Tibial nerve (tissue), 3 donors: ENCODE data around the gene THOC5.

ENCODE experiments used
- POLR2A ChIP-seq, 2 donors: fragments of 450-650 bp; IDR thresholded peaks; one replicate each; pipeline ENCODE4 v1.6.1; 2017; ENCODE audit warnings: antibody characterized with exemption in 2 of 2, mild to moderate bottlenecking in 2 of 2, moderate library complexity in 2 of 2
- TF ChIP-seq, protein P1 (sequence below), 5 experiments: fragments of 200-600 bp in 3 of 5; fragments of 450-650 bp in 2 of 5; sonication (generic) in 3 of 5; IDR thresholded peaks; one replicate each; pipeline ENCODE4 v1.5.1; 2016 to 2019; ENCODE audit warnings: antibody characterized with exemption in 5 of 5, mild to moderate bottlenecking in 3 of 5, moderate library complexity in 2 of 5

DNA sequence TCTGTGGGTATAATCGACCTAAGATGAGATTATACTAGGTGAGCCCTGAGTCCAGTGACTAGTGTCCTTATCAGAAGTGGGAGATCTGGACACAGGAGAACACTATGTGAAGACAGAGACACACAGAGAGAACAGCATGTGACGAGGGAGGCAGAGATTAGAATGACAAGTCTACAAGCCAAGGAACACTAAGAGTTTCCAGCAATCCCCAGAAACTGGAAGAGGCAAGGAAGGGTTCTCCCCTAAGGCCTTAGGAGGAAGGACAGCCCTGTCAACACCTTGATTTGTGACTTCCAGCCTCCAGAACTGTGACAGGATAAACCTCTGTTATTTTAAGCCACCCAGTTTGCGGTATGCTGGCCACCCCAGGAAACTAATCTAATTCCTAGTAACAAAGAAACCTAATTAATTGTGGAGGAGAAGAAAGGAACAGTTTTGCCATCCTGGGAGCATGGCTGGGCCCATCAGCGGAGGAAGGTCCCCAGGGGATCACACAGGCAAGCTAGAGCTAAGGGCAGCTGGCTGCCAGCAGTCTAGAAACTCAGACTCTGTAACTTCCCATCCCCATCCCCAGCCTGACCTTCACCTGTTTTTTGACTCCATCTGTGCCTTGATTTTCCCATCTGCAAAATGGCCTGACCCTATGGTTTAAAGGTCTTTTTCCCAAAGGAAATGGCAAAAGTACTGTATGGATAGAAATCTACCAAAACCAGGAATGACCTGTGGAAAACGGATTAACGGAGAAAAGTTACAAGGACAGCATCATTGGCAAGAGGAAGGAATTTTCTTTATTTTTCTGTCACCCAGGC is 10.3 kb upstream of the THOC5 start:
- no peak for TF ChIP-seq POLR2A (IDR thresholded peaks at IDR 0.05)
- TF ChIP-seq, protein P1, sequence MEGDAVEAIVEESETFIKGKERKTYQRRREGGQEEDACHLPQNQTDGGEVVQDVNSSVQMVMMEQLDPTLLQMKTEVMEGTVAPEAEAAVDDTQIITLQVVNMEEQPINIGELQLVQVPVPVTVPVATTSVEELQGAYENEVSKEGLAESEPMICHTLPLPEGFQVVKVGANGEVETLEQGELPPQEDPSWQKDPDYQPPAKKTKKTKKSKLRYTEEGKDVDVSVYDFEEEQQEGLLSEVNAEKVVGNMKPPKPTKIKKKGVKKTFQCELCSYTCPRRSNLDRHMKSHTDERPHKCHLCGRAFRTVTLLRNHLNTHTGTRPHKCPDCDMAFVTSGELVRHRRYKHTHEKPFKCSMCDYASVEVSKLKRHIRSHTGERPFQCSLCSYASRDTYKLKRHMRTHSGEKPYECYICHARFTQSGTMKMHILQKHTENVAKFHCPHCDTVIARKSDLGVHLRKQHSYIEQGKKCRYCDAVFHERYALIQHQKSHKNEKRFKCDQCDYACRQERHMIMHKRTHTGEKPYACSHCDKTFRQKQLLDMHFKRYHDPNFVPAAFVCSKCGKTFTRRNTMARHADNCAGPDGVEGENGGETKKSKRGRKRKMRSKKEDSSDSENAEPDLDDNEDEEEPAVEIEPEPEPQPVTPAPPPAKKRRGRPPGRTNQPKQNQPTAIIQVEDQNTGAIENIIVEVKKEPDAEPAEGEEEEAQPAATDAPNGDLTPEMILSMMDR (IDR thresholded peaks at IDR 0.05): no peak
